Subcutaneous adipose tissue (tissue), 4 donors: ENCODE results near the gene NUMB. TPM values are rescaled to one million over a fixed set of nuclear protein-coding genes. Genes with fewer than 3 reads are reported as not detected.

Source experiments
- total RNA-seq, 4 donors: library from RNA; depleted of rRNA; stranded (reverse); fragments of >200 nt; gene quantifications; one replicate each; pipeline ENCODE4 v1.1.0, GENCODE V29; 2016
- TF ChIP-seq, protein P1 (sequence below): fragments of 450-650 bp; IDR thresholded peaks from one replicate; pipeline ENCODE4 v1.5.1; 2016; ENCODE audit warnings: low read depth, mild to moderate bottlenecking, control low read depth, antibody characterized with exemption, moderate library complexity

The NUMB gene
- total RNA-seq, 4 donors from 2014 or later = 45.1 to 85.8 (median 61.2) TPM

DNA sequence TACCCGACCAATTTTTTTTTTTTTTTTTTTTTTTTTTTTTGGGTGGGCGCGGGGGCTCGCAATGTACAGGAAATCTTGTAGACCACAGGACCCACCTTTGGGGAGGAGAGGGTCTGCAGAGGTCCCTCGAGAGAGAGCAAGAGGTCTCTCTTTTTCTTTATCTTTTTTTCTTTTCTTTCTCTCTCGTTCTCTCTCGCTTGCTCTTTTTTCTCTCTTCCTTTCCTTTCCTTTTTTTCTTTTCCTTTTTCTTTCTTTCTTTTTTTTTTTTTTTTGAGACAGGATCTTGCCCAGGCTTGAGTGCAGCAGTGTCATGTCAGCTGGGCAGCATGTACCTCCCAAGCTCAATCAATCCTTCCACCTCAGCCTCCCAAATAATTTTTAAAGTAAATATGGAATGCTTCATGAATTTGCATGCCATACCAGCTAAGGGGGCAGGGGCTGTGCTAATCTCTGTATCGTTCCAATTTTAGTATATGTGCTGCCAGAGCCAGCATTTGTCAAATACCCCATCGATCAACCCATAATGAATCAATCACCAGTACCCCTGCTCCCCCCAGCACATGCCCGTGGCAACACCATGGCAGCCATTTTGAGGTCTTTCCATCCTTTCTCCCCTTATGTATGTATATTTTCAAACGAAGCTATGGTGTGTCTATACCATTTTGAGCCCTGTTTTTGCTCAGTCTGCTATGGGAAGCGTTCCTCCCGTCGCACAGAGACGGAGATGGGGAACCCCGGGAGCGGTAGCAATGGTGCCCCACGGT lies 211.8 kb downstream of the NUMB start:
- TF ChIP-seq, protein P1, sequence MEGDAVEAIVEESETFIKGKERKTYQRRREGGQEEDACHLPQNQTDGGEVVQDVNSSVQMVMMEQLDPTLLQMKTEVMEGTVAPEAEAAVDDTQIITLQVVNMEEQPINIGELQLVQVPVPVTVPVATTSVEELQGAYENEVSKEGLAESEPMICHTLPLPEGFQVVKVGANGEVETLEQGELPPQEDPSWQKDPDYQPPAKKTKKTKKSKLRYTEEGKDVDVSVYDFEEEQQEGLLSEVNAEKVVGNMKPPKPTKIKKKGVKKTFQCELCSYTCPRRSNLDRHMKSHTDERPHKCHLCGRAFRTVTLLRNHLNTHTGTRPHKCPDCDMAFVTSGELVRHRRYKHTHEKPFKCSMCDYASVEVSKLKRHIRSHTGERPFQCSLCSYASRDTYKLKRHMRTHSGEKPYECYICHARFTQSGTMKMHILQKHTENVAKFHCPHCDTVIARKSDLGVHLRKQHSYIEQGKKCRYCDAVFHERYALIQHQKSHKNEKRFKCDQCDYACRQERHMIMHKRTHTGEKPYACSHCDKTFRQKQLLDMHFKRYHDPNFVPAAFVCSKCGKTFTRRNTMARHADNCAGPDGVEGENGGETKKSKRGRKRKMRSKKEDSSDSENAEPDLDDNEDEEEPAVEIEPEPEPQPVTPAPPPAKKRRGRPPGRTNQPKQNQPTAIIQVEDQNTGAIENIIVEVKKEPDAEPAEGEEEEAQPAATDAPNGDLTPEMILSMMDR = no peak

DNA sequence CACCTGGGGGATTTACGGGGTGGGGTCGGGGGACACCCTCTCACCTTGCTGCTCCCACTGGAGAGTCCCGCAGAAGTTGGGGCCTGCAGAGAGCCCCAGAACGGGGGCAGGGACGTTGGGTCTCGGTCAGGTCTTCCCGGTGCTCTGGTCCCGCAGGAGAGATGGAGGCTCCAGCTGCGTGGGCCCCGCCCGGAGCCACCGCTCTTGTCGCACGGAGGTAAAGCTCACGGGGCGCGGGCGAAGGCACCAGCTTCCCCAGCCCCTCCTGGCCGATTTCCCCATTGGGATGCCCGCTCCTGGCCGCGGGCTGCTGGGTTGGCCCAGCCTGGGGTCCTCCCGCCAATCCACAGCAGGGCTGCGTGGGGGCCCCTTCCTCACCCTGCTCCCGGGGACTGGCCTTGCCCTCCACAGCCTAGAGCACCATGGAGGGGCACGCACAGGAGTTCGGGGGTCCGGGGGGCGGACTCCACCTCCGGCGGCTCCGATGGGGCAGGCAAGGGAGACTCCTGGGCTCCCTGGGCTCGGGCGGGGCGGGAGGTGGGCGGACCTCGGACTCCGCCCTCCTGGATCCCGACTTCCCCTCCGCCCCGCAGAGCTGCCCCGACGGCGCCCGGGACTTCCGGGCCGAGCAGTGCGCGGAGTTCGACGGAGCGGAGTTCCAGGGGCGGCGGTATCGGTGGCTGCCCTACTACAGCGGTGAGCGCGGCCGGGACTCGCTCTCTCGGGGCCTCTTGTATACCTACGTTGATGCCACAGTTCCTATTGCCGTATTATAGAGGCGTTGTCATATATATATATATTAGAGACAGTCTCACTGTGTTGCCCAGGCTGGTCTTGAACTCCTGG lies 212.6 kb downstream of the NUMB start:
- TF ChIP-seq, protein P1 = no peak

DNA sequence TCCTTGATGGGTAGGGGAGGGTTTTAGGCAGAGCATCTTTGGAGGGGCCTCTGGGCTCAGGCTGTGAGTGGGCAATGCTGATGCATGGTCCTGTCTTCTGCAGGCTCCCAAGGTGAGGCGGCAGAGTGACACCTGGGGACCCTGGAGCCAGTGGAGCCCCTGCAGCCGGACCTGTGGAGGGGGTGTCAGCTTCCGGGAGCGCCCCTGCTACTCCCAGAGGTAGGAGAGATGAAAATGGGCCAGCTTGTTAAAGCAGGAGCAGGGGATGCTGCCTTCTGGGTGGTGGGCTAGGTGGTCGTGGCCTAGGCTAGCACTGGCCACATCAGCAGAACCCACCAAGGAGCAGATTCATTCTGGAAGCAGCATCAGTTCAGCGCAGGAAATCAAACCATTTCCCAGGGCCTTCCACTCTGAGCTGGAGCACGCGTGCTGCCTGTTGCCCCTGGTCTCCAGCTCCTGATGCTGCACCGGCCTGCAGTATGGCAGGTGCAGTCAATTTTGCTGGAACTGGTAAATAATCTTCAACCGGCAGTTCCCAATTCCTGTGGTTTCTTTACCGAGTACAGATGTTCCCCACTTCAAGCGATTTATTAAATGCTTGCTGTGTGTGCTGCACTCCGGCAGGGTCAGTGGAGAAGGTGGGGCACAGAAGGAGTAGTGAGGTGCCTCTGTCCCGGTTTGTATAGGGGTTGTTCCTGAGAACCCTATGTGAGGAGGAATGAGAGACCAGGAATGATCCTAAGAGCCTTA lies 213.6 kb downstream of the NUMB start:
- TF ChIP-seq, protein P1 = no peak

GRCh38 chr14:73243748-73244147 lies 214.6 kb downstream of the NUMB start:
- TF ChIP-seq, protein P1 = no peak

DNA sequence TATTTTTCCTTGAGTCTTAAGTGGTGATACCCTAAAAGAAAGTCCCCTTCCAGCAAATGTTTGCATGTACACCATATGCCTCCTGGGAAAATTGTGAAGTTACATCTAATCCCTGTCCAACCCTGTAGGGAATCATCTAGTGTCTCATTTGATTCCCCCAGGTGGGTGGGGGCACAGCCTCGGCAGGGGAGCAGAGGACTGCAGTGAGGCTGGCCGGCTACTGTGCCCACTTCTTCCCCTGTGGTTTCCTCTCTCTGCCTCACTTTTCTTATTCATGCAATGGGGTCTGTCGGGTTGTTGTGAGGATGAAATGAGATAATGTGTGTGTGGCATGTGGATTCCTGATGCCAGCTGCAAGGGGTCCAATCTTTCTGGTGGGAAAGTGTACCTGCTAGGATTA lies 215.0 kb downstream of the NUMB start:
- TF ChIP-seq, protein P1 = no peak

GRCh38 chr14:73242357-73242901 lies 215.9 kb downstream of the NUMB start:
- TF ChIP-seq, protein P1 = no peak
